ENCODE results near the gene PMPCA.

The PMPCA gene

GRCh38 chr9:136410500-136411287 is at the start of gene PMPCA, which contains the start of gene ENTR1:
PMPCA (plus strand) TSS chr9:136410658; CDS start chr9:136410669, 11 bp downstream.
ENTR1 (minus strand) TSS chr9:136410614; CDS start chr9:136410397, 217 bp downstream.
- TF ChIP-seq CTCF (IDR thresholded peaks at IDR 0.05; ENCODE audit: insufficient read depth, low read length, missing control alignments): no peak
- ChIA-PET POLR2A (interaction anchor here (0.6 to 1.2 kb wide), 4 partner anchors 10 to 48 kb away, joined by 3 to 6 read pairs (median 4); no protein-coding TSS in a partner anchor), CTCF (interaction anchor here (1.0 to 4.3 kb wide), 11 partner anchors 9 to 98 kb away, joined by 3 to 41 read pairs (median 5); partner anchors contain the start of genes DNLZ and SNAPC4)
- peak; percentile 10 for DNase-seq (ENCODE audit: low read depth, low spot score)
- peak within 1 kb of the TSS; percentile 95 for H3K4me3 ChIP-seq (ENCODE audit: low read depth, low read length)

- ChIA-PET CTCF (interaction anchor here (1.0 to 8.7 kb wide), 5 partner anchors 13 to 48 kb away, joined by 3 to 93 read pairs (median 54); partner anchors contain the start of genes CARD9 and SNAPC4), POLR2A (interaction anchor here (0.7 kb wide), 1 partner anchor 24 kb away, joined by 3 read pairs; no protein-coding TSS in a partner anchor)
- no peak overlapping the region for H3K4me3 ChIP-seq (ENCODE audit: low read depth, low read length)
- no peak for DNase-seq (ENCODE audit: low read depth, low spot score)
- TF ChIP-seq CTCF (IDR thresholded peaks at IDR 0.05; ENCODE audit: insufficient read depth, low read length, missing control alignments): no peak
These were observed 49.3 kb upstream of the PMPCA start for GRCh38 chr9:136361047-136361753.

GRCh38 chr9:136361754-136362449 is 48.6 kb upstream of the PMPCA start:
- no peak overlapping the region for H3K4me3 ChIP-seq (ENCODE audit: low read depth, low read length)
- CTCF ChIA-PET: interaction anchor here (2.3 to 8.7 kb wide), 5 partner anchors 12 to 49 kb away, joined by 6 to 93 read pairs (median 54); partner anchors contain the start of genes CARD9 and SNAPC4
- DNase-seq (ENCODE audit: low read depth, low spot score): no peak
- POLR2A ChIA-PET: interaction anchor here (0.7 to 2.6 kb wide), 2 partner anchors 8 to 25 kb away, joined by 3 to 15 read pairs; no protein-coding TSS in a partner anchor
- no peak for TF ChIP-seq CTCF (IDR thresholded peaks at IDR 0.05; ENCODE audit: insufficient read depth, low read length, missing control alignments)

- ChIA-PET CTCF (interaction anchor here (0.9 to 8.7 kb wide), 13 partner anchors 8 to 91 kb away, joined by 3 to 93 read pairs (median 9); partner anchors contain the start of genes CARD9 and SNAPC4), POLR2A (interaction anchor here (0.6 to 2.6 kb wide), 8 partner anchors 8 to 47 kb away, joined by 3 to 15 read pairs (median 6); partner anchors contain the start of genes ENTR1 and PMPCA)
- no peak overlapping the region for H3K4me3 ChIP-seq (ENCODE audit: low read depth, low read length)
- no peak for DNase-seq (ENCODE audit: low read depth, low spot score)
- TF ChIP-seq CTCF (IDR thresholded peaks at IDR 0.05; ENCODE audit: insufficient read depth, low read length, missing control alignments): no peak
These were observed 48.0 kb upstream of the PMPCA start for GRCh38 chr9:136362450-136362784.

- POLR2A ChIA-PET: interaction anchor here (0.6 to 2.6 kb wide), 11 partner anchors 9 to 1270 kb away, joined by 3 to 15 read pairs (median 4); partner anchors contain the start of genes ENTR1 and PMPCA
- CTCF ChIA-PET: interaction anchor here (0.6 to 8.7 kb wide), 25 partner anchors 9 to 90 kb away, joined by 3 to 93 read pairs (median 5); partner anchors contain the start of genes CARD9, ENTR1, GPSM1 and PMPCA
- DNase-seq (ENCODE audit: low read depth, low spot score): peak; percentile 59
- H3K4me3 ChIP-seq (ENCODE audit: low read depth, low read length): peak within 1 kb of the TSS; percentile 77
- peak; percentile 93 for TF ChIP-seq CTCF (IDR thresholded peaks at IDR 0.05; ENCODE audit: insufficient read depth, low read length, missing control alignments)
These were observed 47.1 kb upstream of the PMPCA start, which contains the start of gene DNLZ for GRCh38 chr9:136363106-136363948. DNLZ (minus strand) TSS chr9:136363744; CDS start chr9:136363714, 30 bp downstream.

Data from AG04449 (cell line).